ENCODE measurements around the gene ITGBL1. TPM values are rescaled to one million over a fixed set of nuclear protein-coding genes. Genes with fewer than 3 reads are reported as not detected.

Gene ITGBL1
- total RNA-seq, 1 experiment from 2014 or later: 0.22 TPM

GRCh38 chr13:101433895-101434294, 18.6 kb upstream of the ITGBL1 start (continued):
- no peak for TF ChIP-seq FOXK1 (CRISPR knock-in tag; IDR thresholded peaks at IDR 0.05)
- TF ChIP-seq FOXP1 (CRISPR knock-in tag; IDR thresholded peaks at IDR 0.05; ENCODE audit: borderline replicate concordance): no peak
- no peak for TF ChIP-seq RORB (CRISPR knock-in tag; IDR thresholded peaks at IDR 0.05)
- no peak for TF ChIP-seq CDX4 (CRISPR knock-in tag; IDR thresholded peaks at IDR 0.05; ENCODE audit: borderline replicate concordance)
- no peak for TF ChIP-seq KAT7 (CRISPR knock-in tag; IDR thresholded peaks at IDR 0.05; ENCODE audit: borderline replicate concordance)
- TF ChIP-seq ZBTB21 (CRISPR knock-in tag; IDR thresholded peaks at IDR 0.05; ENCODE audit: borderline replicate concordance): no peak

DNA sequence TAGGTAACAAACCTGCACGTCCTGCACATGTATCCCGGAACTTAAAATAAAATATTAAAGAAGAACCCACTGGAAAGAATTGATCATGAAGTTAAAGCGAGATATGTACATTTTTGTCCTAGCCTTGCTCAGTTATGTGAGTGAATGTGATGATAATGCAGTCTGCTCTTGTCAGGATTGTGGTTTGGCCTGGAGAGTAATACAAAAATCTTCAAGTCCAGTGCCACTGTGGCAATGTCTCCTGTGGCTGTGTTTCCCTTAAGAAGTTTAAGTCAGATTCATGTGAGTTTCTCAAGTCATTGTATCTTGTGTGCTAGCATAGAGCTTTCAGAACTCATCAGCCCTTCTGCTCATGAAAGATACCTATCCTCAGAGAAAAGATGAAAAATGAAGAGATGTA, 18.0 kb upstream of the ITGBL1 start:
- CTCF ChIA-PET: no interaction called here
- H3K4me1 Mint-ChIP-seq: no peaks in the 10 kb centered on the region
- H3K36me3 Mint-ChIP-seq: no peaks in the 10 kb centered on the region
- H3K9me3 Mint-ChIP-seq: no peaks in the 10 kb centered on the region
- H3K4me3 Mint-ChIP-seq: no peak overlapping the region
- DNase-seq (ENCODE audit: low spot score): no peak
- H3K27ac Mint-ChIP-seq: no peak overlapping the region
- POLR2A ChIA-PET: interaction anchor here (0.8 kb wide), 1 partner anchor 348 kb away, joined by 3 read pairs; no protein-coding TSS in a partner anchor
- ATAC-seq: no peak
- H3K27me3 Mint-ChIP-seq (ENCODE audit: low read depth): no peaks in the 10 kb centered on the region
- TF ChIP-seq HMGA2 (CRISPR knock-in tag; IDR thresholded peaks at IDR 0.05) (no peak), NFATC4 (CRISPR knock-in tag; IDR thresholded peaks at IDR 0.05) (no peak), CTCF (IDR thresholded peaks at IDR 0.05) (no peak), SOX15 (CRISPR knock-in tag; IDR thresholded peaks at IDR 0.05) (no peak), ZNF281 (CRISPR knock-in tag; IDR thresholded peaks at IDR 0.05) (no peak), ZMAT4 (CRISPR knock-in tag; IDR thresholded peaks at IDR 0.05) (no peak), ZNF396 (CRISPR knock-in tag; IDR thresholded peaks at IDR 0.05; ENCODE audit: borderline replicate concordance) (no peak), CBFB (CRISPR knock-in tag; IDR thresholded peaks at IDR 0.05; ENCODE audit: low read depth) (no peak), ZBTB21 (CRISPR knock-in tag; IDR thresholded peaks at IDR 0.05; ENCODE audit: borderline replicate concordance) (no peak), GTF2I (CRISPR knock-in tag; conservative IDR thresholded peaks at IDR 0.05) (no peak), GRHL2 (CRISPR knock-in tag; IDR thresholded peaks at IDR 0.05; ENCODE audit: insufficient replicate concordance, severe bottlenecking) (no peak)
- TF ChIP-seq, protein P1, sequence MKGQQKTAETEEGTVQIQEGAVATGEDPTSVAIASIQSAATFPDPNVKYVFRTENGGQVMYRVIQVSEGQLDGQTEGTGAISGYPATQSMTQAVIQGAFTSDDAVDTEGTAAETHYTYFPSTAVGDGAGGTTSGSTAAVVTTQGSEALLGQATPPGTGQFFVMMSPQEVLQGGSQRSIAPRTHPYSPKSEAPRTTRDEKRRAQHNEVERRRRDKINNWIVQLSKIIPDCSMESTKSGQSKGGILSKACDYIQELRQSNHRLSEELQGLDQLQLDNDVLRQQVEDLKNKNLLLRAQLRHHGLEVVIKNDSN (CRISPR knock-in tag; IDR thresholded peaks at IDR 0.05): no peak
- TF ChIP-seq, protein P2, sequence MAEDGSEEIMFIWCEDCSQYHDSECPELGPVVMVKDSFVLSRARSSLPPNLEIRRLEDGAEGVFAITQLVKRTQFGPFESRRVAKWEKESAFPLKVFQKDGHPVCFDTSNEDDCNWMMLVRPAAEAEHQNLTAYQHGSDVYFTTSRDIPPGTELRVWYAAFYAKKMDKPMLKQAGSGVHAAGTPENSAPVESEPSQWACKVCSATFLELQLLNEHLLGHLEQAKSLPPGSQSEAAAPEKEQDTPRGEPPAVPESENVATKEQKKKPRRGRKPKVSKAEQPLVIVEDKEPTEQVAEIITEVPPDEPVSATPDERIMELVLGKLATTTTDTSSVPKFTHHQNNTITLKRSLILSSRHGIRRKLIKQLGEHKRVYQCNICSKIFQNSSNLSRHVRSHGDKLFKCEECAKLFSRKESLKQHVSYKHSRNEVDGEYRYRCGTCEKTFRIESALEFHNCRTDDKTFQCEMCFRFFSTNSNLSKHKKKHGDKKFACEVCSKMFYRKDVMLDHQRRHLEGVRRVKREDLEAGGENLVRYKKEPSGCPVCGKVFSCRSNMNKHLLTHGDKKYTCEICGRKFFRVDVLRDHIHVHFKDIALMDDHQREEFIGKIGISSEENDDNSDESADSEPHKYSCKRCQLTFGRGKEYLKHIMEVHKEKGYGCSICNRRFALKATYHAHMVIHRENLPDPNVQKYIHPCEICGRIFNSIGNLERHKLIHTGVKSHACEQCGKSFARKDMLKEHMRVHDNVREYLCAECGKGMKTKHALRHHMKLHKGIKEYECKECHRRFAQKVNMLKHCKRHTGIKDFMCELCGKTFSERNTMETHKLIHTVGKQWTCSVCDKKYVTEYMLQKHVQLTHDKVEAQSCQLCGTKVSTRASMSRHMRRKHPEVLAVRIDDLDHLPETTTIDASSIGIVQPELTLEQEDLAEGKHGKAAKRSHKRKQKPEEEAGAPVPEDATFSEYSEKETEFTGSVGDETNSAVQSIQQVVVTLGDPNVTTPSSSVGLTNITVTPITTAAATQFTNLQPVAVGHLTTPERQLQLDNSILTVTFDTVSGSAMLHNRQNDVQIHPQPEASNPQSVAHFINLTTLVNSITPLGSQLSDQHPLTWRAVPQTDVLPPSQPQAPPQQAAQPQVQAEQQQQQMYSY (CRISPR knock-in tag; IDR thresholded peaks at IDR 0.05): no peak
- TF ChIP-seq, protein P3, sequence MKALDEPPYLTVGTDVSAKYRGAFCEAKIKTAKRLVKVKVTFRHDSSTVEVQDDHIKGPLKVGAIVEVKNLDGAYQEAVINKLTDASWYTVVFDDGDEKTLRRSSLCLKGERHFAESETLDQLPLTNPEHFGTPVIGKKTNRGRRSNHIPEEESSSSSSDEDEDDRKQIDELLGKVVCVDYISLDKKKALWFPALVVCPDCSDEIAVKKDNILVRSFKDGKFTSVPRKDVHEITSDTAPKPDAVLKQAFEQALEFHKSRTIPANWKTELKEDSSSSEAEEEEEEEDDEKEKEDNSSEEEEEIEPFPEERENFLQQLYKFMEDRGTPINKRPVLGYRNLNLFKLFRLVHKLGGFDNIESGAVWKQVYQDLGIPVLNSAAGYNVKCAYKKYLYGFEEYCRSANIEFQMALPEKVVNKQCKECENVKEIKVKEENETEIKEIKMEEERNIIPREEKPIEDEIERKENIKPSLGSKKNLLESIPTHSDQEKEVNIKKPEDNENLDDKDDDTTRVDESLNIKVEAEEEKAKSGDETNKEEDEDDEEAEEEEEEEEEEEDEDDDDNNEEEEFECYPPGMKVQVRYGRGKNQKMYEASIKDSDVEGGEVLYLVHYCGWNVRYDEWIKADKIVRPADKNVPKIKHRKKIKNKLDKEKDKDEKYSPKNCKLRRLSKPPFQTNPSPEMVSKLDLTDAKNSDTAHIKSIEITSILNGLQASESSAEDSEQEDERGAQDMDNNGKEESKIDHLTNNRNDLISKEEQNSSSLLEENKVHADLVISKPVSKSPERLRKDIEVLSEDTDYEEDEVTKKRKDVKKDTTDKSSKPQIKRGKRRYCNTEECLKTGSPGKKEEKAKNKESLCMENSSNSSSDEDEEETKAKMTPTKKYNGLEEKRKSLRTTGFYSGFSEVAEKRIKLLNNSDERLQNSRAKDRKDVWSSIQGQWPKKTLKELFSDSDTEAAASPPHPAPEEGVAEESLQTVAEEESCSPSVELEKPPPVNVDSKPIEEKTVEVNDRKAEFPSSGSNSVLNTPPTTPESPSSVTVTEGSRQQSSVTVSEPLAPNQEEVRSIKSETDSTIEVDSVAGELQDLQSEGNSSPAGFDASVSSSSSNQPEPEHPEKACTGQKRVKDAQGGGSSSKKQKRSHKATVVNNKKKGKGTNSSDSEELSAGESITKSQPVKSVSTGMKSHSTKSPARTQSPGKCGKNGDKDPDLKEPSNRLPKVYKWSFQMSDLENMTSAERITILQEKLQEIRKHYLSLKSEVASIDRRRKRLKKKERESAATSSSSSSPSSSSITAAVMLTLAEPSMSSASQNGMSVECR (CRISPR knock-in tag; IDR thresholded peaks at IDR 0.05; ENCODE audit: borderline replicate concordance): no peak
- TF ChIP-seq, protein P4, sequence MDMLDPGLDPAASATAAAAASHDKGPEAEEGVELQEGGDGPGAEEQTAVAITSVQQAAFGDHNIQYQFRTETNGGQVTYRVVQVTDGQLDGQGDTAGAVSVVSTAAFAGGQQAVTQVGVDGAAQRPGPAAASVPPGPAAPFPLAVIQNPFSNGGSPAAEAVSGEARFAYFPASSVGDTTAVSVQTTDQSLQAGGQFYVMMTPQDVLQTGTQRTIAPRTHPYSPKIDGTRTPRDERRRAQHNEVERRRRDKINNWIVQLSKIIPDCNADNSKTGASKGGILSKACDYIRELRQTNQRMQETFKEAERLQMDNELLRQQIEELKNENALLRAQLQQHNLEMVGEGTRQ (CRISPR knock-in tag; IDR thresholded peaks at IDR 0.05): no peak
